ENCODE measurements around the gene PPARG.
"Not testable (repeated sequence)": the region's sequence is repeated elsewhere in the genome, so short reads cannot be mapped to it uniquely, and the experiment has no call there.

The PPARG gene

GRCh38 chr3:12440927-12441714, 152.3 kb downstream of the PPARG start:
- no peak for DNase-seq (ENCODE audit: low read depth in 2 of 2)

GRCh38 chr3:12442654-12443501, 154.0 kb downstream of the PPARG start:
- no peak for DNase-seq (ENCODE audit: low read depth in 2 of 2)

GRCh38 chr3:12443781-12444522, 155.1 kb downstream of the PPARG start:
- no peak for DNase-seq (ENCODE audit: low read depth in 2 of 2)

- no peak for DNase-seq (ENCODE audit: low read depth in 2 of 2)
These were observed 156.0 kb downstream of the PPARG start for GRCh38 chr3:12444582-12445471.

- no peak for DNase-seq (ENCODE audit: low read depth in 2 of 2)
These were observed 156.8 kb downstream of the PPARG start for GRCh38 chr3:12445523-12446240.

- no peak for DNase-seq (ENCODE audit: low read depth in 2 of 2)
These were observed 157.4 kb downstream of the PPARG start for GRCh38 chr3:12446298-12446697.

- no peak for DNase-seq (ENCODE audit: low read depth in 2 of 2)
These were observed 158.2 kb downstream of the PPARG start for GRCh38 chr3:12447075-12447474.

- not testable (repeated sequence) for DNase-seq (ENCODE audit: low read depth in 2 of 2)
These were observed 159.7 kb downstream of the PPARG start for GRCh38 chr3:12448404-12449202.

GRCh38 chr3:12449889-12450682, 161.2 kb downstream of the PPARG start:
- no peak for DNase-seq (ENCODE audit: low read depth in 2 of 2)

GRCh38 chr3:12451481-12451880, 162.6 kb downstream of the PPARG start:
- no peak for DNase-seq (ENCODE audit: low read depth in 2 of 2)

GRCh38 chr3:12451960-12452359, 163.1 kb downstream of the PPARG start:
- no peak for DNase-seq (ENCODE audit: low read depth in 2 of 2)

GRCh38 chr3:12452361-12453330, 163.8 kb downstream of the PPARG start:
- DNase-seq (ENCODE audit: low read depth in 2 of 2) = no peak

- DNase-seq (ENCODE audit: low read depth in 2 of 2) = no peak
These were observed 165.4 kb downstream of the PPARG start for GRCh38 chr3:12454076-12454815.

GRCh38 chr3:12454816-12455121, 165.9 kb downstream of the PPARG start:
- DNase-seq (ENCODE audit: low read depth in 2 of 2) = no peak

- DNase-seq (ENCODE audit: low read depth in 2 of 2) = no peak
These were observed 166.9 kb downstream of the PPARG start for GRCh38 chr3:12455740-12456139.

GRCh38 chr3:12456441-12456840, 167.6 kb downstream of the PPARG start:
- DNase-seq (ENCODE audit: low read depth in 2 of 2) = no peak

GRCh38 chr3:12457380-12457779, 168.5 kb downstream of the PPARG start:
- DNase-seq (ENCODE audit: low read depth in 2 of 2) = not testable (repeated sequence)
